ENCODE results near the gene SNHG17. TPM values are rescaled to one million over a fixed set of nuclear protein-coding genes. Genes with fewer than 3 reads are reported as not detected.

SNHG17 gene
- total RNA-seq, 1 donor from 2014 or later, result 8.0 TPM

DNA sequence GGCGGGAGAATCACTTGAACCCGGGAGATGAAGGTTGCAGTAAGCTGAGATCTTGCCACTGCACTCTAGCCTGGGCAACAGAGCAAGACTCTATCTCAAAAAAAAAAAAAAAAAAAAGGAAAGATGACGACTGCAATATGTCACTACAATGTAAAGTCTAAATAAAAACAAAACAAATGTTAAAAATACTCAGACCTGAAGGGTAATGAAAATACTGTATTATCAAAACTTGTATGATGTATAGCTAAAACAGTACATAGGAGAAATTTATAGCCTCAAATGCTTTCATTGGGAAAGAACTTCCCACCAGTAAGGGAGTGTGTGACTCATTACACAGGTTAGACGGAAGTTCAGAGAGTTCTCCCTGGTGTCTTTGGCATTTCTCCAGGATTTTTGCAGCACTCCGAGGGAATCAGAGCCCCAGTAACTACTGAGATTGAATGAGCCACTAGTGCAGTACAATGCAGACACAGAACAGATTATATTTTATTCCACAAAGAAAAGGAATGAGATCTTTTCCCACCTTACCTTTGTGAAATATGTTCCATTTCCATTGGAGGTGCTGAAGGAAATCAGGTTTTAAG lies 25.0 kb upstream of the SNHG17 start:
- H3F3A ChIP-seq (ENCODE audit: low read depth), result peaks cover 8% of the 10 kb centered on the region
- no peak overlapping the region for H3K9ac ChIP-seq
- no peak for TF ChIP-seq EZH2phosphoT487 (IDR thresholded peaks at IDR 0.05)
- no peak for TF ChIP-seq CTCF (IDR thresholded peaks at IDR 0.05)
- no peak for TF ChIP-seq EZH2 (IDR thresholded peaks at IDR 0.05)
- H3K4me2 ChIP-seq, result peak overlapping the region; percentile 25
- peak overlapping the region; percentile 94 for H3K27ac Mint-ChIP-seq
- H2AFZ ChIP-seq (replicated peaks), result no peak overlapping the region
- H3K4me3 Mint-ChIP-seq, result no peak overlapping the region
- H3K27ac ChIP-seq, result no peak overlapping the region
- no peaks in the 10 kb centered on the region for H3K36me3 ChIP-seq
- H3K4me1 Mint-ChIP-seq, result peaks cover 15% of the 10 kb centered on the region
- DNase-seq (ENCODE audit: low spot score), result no peak
- H4K20me1 ChIP-seq (ENCODE audit: low read depth), result no peaks in the 10 kb centered on the region
- H3K27me3 Mint-ChIP-seq (ENCODE audit: insufficient read depth, low read depth), result peaks cover 3% of the 10 kb centered on the region
- no peak overlapping the region for H3K4me3 ChIP-seq
- peaks cover 3% of the 10 kb centered on the region for H3K9me3 Mint-ChIP-seq
- no peaks in the 10 kb centered on the region for H3K79me2 ChIP-seq (ENCODE audit: low read depth)
- H3K4me1 ChIP-seq, result peaks cover 3% of the 10 kb centered on the region
- H3K9me3 ChIP-seq (ENCODE audit: low read depth), result no peaks in the 10 kb centered on the region
- no peaks in the 10 kb centered on the region for H3K36me3 Mint-ChIP-seq
- no peaks in the 10 kb centered on the region for H3K27me3 ChIP-seq

DNA sequence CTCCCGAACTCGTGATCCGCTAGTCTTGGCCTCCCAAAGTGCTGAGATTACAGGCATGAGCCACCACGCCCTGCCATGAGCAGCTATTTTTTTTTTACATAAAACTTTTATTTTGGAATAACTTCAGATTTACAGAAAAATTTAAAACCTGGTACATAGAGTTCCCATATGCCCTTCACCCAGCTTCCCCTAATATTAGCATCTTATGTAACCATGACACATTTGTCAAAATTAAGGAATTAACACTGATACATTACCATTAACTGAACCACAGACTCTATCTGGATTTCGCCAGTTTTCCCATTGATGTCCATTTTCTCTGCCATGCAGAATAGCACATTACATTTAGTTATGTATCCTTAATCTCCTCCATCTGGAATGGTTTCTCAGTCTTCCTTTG lies 23.2 kb upstream of the SNHG17 start:
- Histone ChIP-seq H3K27ac (no peak overlapping the region), H3K36me3 (no peaks in the 10 kb centered on the region), H3K4me1 (peaks cover 3% of the 10 kb centered on the region), H3F3A (ENCODE audit: low read depth) (peaks cover 6% of the 10 kb centered on the region), H3K9me3 (ENCODE audit: low read depth) (no peaks in the 10 kb centered on the region), H3K4me2 (no peak overlapping the region), H3K4me3 (no peak overlapping the region), H3K79me2 (ENCODE audit: low read depth) (no peaks in the 10 kb centered on the region), H2AFZ (replicated peaks) (no peak overlapping the region), H3K9ac (no peak overlapping the region), H3K27me3 (no peaks in the 10 kb centered on the region), H4K20me1 (ENCODE audit: low read depth) (no peaks in the 10 kb centered on the region)
- Mint-ChIP-seq H3K9me3 (peaks cover 3% of the 10 kb centered on the region), H3K4me1 (peaks cover 15% of the 10 kb centered on the region), H3K27me3 (ENCODE audit: insufficient read depth, low read depth) (peaks cover 3% of the 10 kb centered on the region), H3K27ac (no peak overlapping the region), H3K36me3 (no peaks in the 10 kb centered on the region), H3K4me3 (no peak overlapping the region)
- no peak for DNase-seq (ENCODE audit: low spot score)
- TF ChIP-seq EZH2 (IDR thresholded peaks at IDR 0.05), result no peak

DNA sequence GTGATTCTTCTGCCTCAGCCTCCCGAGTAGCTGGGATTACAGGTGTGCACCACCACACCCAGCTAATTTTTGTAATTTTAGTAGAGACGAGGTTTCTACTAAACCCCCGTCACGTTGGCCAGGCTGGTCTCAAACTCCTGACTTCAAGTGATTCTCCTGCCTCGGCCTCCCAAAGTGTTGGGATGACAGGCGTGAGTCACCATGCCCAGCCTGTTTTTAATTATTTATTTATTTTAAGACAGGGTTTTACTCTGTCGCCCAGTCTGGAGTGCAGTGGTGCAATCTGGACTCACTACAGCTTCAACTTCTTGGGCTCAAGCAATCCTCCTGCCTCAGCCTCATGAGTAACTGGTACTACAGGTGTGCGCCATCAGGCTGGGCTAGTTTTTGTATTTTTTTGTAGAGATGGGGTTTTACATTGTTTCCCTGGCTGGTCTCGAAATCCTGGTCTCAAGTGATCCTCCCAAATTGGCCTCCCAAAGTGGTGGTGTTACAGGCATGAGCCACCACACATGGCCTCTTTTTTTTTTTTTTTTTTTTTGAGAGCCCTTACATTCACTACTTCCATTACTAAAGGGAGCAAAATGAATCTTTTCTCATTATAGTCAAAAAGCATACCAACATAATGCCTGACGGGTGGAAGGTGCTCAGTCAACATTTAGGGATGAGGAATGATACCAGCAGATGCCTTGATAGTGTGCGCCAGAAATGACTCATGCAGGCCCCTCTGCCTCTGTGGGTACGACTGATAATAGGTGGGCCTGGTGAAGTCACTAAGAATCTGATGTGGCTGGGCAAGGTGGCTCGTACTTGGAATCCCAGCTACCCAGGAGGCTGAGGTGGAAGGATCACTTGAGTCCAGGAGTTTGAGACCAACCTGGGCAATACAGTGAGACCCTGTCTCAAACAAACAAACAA lies 19.7 kb upstream of the SNHG17 start:
- peaks cover 13% of the 10 kb centered on the region for H3K4me1 Mint-ChIP-seq

More for the DNA sequence above, 19.7 kb upstream of the SNHG17 start:
- no peaks in the 10 kb centered on the region for H3K79me2 ChIP-seq (ENCODE audit: low read depth)
- no peak overlapping the region for H3K9ac ChIP-seq
- no peak overlapping the region for H3K4me2 ChIP-seq
- no peak overlapping the region for H3K4me3 Mint-ChIP-seq
- no peaks in the 10 kb centered on the region for H4K20me1 ChIP-seq (ENCODE audit: low read depth)
- no peaks in the 10 kb centered on the region for H3K36me3 ChIP-seq
- peaks cover 3% of the 10 kb centered on the region for H3K27me3 Mint-ChIP-seq (ENCODE audit: insufficient read depth, low read depth)
- no peaks in the 10 kb centered on the region for H3F3A ChIP-seq (ENCODE audit: low read depth)
- no peak for TF ChIP-seq CTCF (IDR thresholded peaks at IDR 0.05)
- no peak for TF ChIP-seq EZH2 (IDR thresholded peaks at IDR 0.05)
- no peak for TF ChIP-seq EZH2phosphoT487 (IDR thresholded peaks at IDR 0.05)
- H3K27ac Mint-ChIP-seq, result no peak overlapping the region
- no peaks in the 10 kb centered on the region for H3K27me3 ChIP-seq
- H3K4me1 ChIP-seq, result no peaks in the 10 kb centered on the region
- no peak overlapping the region for H3K27ac ChIP-seq
- DNase-seq (ENCODE audit: low spot score), result no peak
- no peaks in the 10 kb centered on the region for H3K9me3 Mint-ChIP-seq
- H3K36me3 Mint-ChIP-seq, result peaks cover 12% of the 10 kb centered on the region
- no peak overlapping the region for H2AFZ ChIP-seq (replicated peaks)
- H3K9me3 ChIP-seq (ENCODE audit: low read depth), result no peaks in the 10 kb centered on the region
- H3K4me3 ChIP-seq, result no peak overlapping the region

Measured in neural progenitor cell (in vitro differentiated cells).